Hepatocyte (in vitro differentiated cells): ENCODE measurements around the gene RESP18. TPM values are rescaled to one million over a fixed set of nuclear protein-coding genes. Genes with fewer than 3 reads are reported as not detected.
A peak's percentile ranks its signal among the peaks of the same experiment; 100 is the strongest.

Source experiments
- DNase-seq: peaks from one replicate; pipeline ENCODE4 v3.0.0-alpha.2; 2016; ENCODE audit warnings: low spot score
- H2AFZ ChIP-seq: fragments of 200-600 bp; sonication (generic); 2 replicates; pipeline ENCODE4 v1.6.0; 2016; ENCODE audit warnings: antibody characterized with exemption, mild to moderate bottlenecking
- H3K27ac ChIP-seq: fragments of 200-600 bp; sonication (generic); 2 replicates; pipeline ENCODE4 v1.5.1; 2016; ENCODE audit warnings: mild to moderate bottlenecking
- H3K27me3 ChIP-seq: fragments of 200-600 bp; sonication (generic); 2 replicates; pipeline ENCODE4 v1.6.1; 2016
- H3K36me3 ChIP-seq: fragments of 200-600 bp; sonication (generic); replicated peaks from 2 replicates; pipeline ENCODE4 v1.5.1; 2016; ENCODE audit warnings: low read depth; ENCODE audit not compliant: insufficient read depth
- H3K4me1 ChIP-seq: fragments of 200-600 bp; sonication (generic); 2 replicates; pipeline ENCODE4 v1.5.1; 2016; ENCODE audit warnings: mild to moderate bottlenecking, moderate library complexity; ENCODE audit not compliant: insufficient read depth
- H3K4me2 ChIP-seq: fragments of 200-600 bp; sonication (generic); 2 replicates; pipeline ENCODE4 v1.6.0; 2016
- H3K4me3 ChIP-seq: fragments of 200-600 bp; sonication (generic); 2 replicates; pipeline ENCODE4 v1.5.1; 2016; ENCODE audit warnings: mild to moderate bottlenecking
- H3K79me2 ChIP-seq: fragments of 200-600 bp; sonication (generic); 2 replicates; pipeline ENCODE4 v1.6.0; 2017; ENCODE audit warnings: mild to moderate bottlenecking
- H3K9me2 ChIP-seq: fragments of 200-600 bp; sonication (generic); replicated peaks from 2 replicates; pipeline ENCODE4 v1.6.0; 2017; ENCODE audit warnings: mild to moderate bottlenecking; ENCODE audit not compliant: insufficient read depth
- H3K9me3 ChIP-seq: fragments of 200-600 bp; sonication (generic); 2 replicates; pipeline ENCODE4 v1.5.1; 2016; ENCODE audit warnings: low read depth, mild to moderate bottlenecking
- H4K20me1 ChIP-seq: fragments of 200-600 bp; sonication (generic); 2 replicates; pipeline ENCODE4 v1.6.0; 2016; ENCODE audit warnings: mild to moderate bottlenecking; ENCODE audit not compliant: insufficient read depth, poor library complexity, severe bottlenecking
- EZH2 ChIP-seq: fragments of 200-600 bp; sonication (generic); IDR thresholded peaks from 2 replicates; pipeline ENCODE4 v1.6.1; 2016; ENCODE audit warnings: antibody characterized with exemption, mild to moderate bottlenecking, borderline replicate concordance
- EZH2phosphoT487 ChIP-seq: fragments of 200-600 bp; sonication (generic); IDR thresholded peaks from one replicate; pipeline ENCODE4 v1.6.1; 2018; ENCODE audit warnings: antibody characterized with exemption, mild to moderate bottlenecking, low read depth, moderate library complexity; ENCODE audit not compliant: unreplicated experiment, severe bottlenecking
- whole genome bisulfite sequencing: methylation state at CpG from one replicate; pipeline ENCODE4 v1.1.6; 2016; ENCODE audit warnings: low lambda C conversion rate; ENCODE audit errors: missing lambda C conversion rate; 5-methylcytosine and 5-hydroxymethylcytosine counted together
- polyA plus RNA-seq: library from polyadenylated mRNA; unstranded; fragments of >200 nt; fragmentation: Nextera tagmentation; extraction: Ambion mirVana; gene quantifications from 2 replicates; pipeline ENCODE4 v1.2.1, GENCODE V29; 2016
- total RNA-seq: library from RNA; depleted of rRNA; stranded (reverse); fragments of >200 nt; gene quantifications from 2 replicates; pipeline ENCODE4 v1.2.3, GENCODE V29; 2014
- TF ChIP-seq, protein P1 (sequence below): fragments of 200-600 bp; sonication (generic); IDR thresholded peaks from 2 replicates; pipeline ENCODE4 v1.5.1; 2016; ENCODE audit warnings: antibody characterized with exemption, mild to moderate bottlenecking; ENCODE audit not compliant: poor library complexity

RESP18 gene
- total and polyA plus RNA-seq, 2 experiments from 2014 or later, result not detected

DNA sequence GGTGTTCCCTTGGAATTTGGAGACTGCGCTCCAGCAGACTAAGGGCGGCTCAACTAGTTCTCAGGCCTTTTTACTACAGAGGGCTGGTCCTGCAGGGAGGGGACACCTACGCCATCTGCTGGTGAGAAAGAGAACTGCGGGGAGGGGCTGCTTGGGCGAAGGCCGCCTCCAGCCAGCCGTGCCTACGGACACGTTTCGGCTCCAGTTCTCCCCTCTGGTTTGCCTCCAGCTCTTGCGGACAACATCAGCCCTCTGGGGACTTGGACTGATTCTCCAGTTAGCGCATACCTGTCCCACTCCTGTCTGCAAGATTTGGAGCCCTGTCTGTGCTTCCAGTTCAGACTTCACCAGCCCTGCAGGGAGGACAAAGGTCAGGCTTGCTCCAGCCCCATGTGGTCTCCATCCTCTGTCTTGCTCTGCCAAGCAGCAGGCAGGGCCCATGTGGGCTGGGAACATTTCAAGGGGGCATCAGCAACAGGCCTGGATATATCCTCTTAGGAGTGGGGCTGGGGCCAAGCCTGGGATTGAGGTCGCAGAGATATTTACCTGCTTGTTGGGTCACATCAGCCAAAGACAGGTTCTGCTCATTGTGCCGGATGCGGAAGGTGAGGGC, 33.7 kb downstream of the RESP18 start:
- no peak overlapping the region for H3K27ac ChIP-seq
- no peaks in the 10 kb centered on the region for H4K20me1 ChIP-seq
- WGBS, result 27% methylated on average over 15 of the region's 15 CpGs
- no peaks in the 10 kb centered on the region for H3K36me3 ChIP-seq
- H3K4me3 ChIP-seq, result no peak overlapping the region
- peak overlapping the region; percentile 49 for H3K4me2 ChIP-seq
- peak; percentile 85 for DNase-seq
- no peaks in the 10 kb centered on the region for H3K9me3 ChIP-seq
- H3K9me2 ChIP-seq, result no peaks in the 10 kb centered on the region
- H3K79me2 ChIP-seq, result no peaks in the 10 kb centered on the region
- H3K4me1 ChIP-seq, result no peaks in the 10 kb centered on the region
- no peak overlapping the region for H2AFZ ChIP-seq
- peaks cover 37% of the 10 kb centered on the region for H3K27me3 ChIP-seq
- TF ChIP-seq EZH2phosphoT487 (no peak), EZH2 (no peak)
- TF ChIP-seq, protein P1, sequence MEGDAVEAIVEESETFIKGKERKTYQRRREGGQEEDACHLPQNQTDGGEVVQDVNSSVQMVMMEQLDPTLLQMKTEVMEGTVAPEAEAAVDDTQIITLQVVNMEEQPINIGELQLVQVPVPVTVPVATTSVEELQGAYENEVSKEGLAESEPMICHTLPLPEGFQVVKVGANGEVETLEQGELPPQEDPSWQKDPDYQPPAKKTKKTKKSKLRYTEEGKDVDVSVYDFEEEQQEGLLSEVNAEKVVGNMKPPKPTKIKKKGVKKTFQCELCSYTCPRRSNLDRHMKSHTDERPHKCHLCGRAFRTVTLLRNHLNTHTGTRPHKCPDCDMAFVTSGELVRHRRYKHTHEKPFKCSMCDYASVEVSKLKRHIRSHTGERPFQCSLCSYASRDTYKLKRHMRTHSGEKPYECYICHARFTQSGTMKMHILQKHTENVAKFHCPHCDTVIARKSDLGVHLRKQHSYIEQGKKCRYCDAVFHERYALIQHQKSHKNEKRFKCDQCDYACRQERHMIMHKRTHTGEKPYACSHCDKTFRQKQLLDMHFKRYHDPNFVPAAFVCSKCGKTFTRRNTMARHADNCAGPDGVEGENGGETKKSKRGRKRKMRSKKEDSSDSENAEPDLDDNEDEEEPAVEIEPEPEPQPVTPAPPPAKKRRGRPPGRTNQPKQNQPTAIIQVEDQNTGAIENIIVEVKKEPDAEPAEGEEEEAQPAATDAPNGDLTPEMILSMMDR, result peak; percentile 92

- no peaks in the 10 kb centered on the region for H4K20me1 ChIP-seq
- H3K27ac ChIP-seq, result no peak overlapping the region
- 86% methylated on average over 14 of the region's 14 CpGs for WGBS
- H3K4me1 ChIP-seq, result no peaks in the 10 kb centered on the region
- H2AFZ ChIP-seq, result no peak overlapping the region
- TF ChIP-seq, protein P1, result no peak
- TF ChIP-seq EZH2, result no peak
- TF ChIP-seq EZH2phosphoT487, result no peak
- no peaks in the 10 kb centered on the region for H3K36me3 ChIP-seq
- peaks cover 27% of the 10 kb centered on the region for H3K27me3 ChIP-seq
- H3K4me3 ChIP-seq, result no peak overlapping the region
- H3K9me2 ChIP-seq, result no peaks in the 10 kb centered on the region
- H3K79me2 ChIP-seq, result no peaks in the 10 kb centered on the region
- H3K4me2 ChIP-seq, result no peak overlapping the region
- no peak for DNase-seq
- H3K9me3 ChIP-seq, result no peaks in the 10 kb centered on the region
Measured at GRCh38 chr2:219297766-219298456, 34.6 kb downstream of the RESP18 start.

GRCh38 chr2:219296631-219297391, 35.7 kb downstream of the RESP18 start:
- no peaks in the 10 kb centered on the region for H3K9me2 ChIP-seq
- H2AFZ ChIP-seq, result no peak overlapping the region
- DNase-seq, result no peak
- TF ChIP-seq, protein P1, result no peak
- TF ChIP-seq EZH2, result no peak
- no peak for TF ChIP-seq EZH2phosphoT487
- H3K36me3 ChIP-seq, result no peaks in the 10 kb centered on the region
- 93% methylated on average over 25 of the region's 25 CpGs for WGBS
- H3K4me2 ChIP-seq, result no peak overlapping the region
- no peaks in the 10 kb centered on the region for H4K20me1 ChIP-seq
- H3K27me3 ChIP-seq, result peaks cover 21% of the 10 kb centered on the region
- H3K4me1 ChIP-seq, result no peaks in the 10 kb centered on the region
- H3K27ac ChIP-seq, result no peak overlapping the region
- no peaks in the 10 kb centered on the region for H3K79me2 ChIP-seq
- no peak overlapping the region for H3K4me3 ChIP-seq
- H3K9me3 ChIP-seq, result no peaks in the 10 kb centered on the region
